Epithelial cell of proximal tubule (primary cell): ENCODE data around the gene ANKRD9. TPM values are rescaled to one million over a fixed set of nuclear protein-coding genes. Genes with fewer than 3 reads are reported as not detected.

ENCODE experiments used
- DNase-seq: peaks from one replicate; pipeline ENCODE4 v3.0.0-alpha.2; 2011; ENCODE audit warnings: low read depth
- H3K4me3 ChIP-seq: 2 replicates; pipeline ENCODE4 v1.5.1; 2011; ENCODE audit warnings: low read depth, mild to moderate bottlenecking, low read length
- total RNA-seq: library from RNA; depleted of rRNA; stranded (reverse); fragments of >200 nt; gene quantifications from 2 replicates; pipeline ENCODE4 v1.2.3, GENCODE V29; 2015
- TF ChIP-seq, protein P1 (sequence below): conservative IDR thresholded peaks from 2 replicates; pipeline ENCODE4 v1.5.1; 2012; ENCODE audit warnings: low read depth, mild to moderate bottlenecking, low read length

Gene ANKRD9
- total RNA-seq, 1 donor from 2014 or later: 137 TPM

DNA sequence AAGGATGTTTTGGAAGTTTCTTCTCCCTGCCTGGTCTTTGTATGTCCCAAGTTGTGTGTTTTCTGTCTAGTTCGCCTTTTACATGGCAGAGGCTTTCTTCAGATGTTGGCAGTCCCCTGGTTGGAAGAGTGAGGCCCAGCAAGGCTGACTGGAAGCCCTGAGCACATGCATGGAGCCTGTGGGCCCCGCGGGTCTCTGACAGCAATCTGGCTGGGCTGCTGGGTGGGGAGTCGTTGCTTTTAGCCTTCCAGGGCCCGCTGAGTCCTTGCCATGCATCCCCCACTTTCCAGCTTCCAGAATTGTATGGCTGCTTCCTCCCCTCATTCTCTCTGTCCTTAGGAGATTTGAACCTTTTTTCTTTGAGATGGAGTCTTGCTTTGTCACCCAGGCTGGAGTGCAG is 25.3 kb downstream of the ANKRD9 start:
- no peak overlapping the region for H3K4me3 ChIP-seq
- no peak for DNase-seq
- TF ChIP-seq, protein P1, sequence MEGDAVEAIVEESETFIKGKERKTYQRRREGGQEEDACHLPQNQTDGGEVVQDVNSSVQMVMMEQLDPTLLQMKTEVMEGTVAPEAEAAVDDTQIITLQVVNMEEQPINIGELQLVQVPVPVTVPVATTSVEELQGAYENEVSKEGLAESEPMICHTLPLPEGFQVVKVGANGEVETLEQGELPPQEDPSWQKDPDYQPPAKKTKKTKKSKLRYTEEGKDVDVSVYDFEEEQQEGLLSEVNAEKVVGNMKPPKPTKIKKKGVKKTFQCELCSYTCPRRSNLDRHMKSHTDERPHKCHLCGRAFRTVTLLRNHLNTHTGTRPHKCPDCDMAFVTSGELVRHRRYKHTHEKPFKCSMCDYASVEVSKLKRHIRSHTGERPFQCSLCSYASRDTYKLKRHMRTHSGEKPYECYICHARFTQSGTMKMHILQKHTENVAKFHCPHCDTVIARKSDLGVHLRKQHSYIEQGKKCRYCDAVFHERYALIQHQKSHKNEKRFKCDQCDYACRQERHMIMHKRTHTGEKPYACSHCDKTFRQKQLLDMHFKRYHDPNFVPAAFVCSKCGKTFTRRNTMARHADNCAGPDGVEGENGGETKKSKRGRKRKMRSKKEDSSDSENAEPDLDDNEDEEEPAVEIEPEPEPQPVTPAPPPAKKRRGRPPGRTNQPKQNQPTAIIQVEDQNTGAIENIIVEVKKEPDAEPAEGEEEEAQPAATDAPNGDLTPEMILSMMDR: no peak

DNA sequence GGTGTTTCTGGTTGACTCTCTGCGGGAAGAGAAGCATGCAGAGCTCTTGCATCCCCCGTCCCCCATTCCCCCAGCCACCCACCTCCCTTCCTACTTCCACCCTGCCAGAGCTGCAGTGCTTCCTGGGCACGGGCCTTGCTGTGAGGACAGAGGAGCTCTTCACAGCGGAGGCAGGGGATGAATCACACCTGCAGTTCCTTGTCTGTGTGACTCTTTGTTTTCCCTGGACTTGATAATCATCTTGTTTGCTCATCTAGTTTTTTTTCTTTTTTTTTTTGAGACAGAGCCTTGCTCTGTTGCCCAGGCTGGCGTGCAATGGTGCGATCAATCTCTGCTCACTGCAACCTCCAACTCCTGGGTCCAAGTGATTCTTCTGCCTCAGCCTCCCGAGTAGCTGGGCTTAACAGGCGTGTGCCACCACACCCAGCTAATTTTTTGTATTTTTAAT is 27.8 kb downstream of the ANKRD9 start:
- DNase-seq: no peak
- H3K4me3 ChIP-seq: no peak overlapping the region
- TF ChIP-seq, protein P1: no peak

DNA sequence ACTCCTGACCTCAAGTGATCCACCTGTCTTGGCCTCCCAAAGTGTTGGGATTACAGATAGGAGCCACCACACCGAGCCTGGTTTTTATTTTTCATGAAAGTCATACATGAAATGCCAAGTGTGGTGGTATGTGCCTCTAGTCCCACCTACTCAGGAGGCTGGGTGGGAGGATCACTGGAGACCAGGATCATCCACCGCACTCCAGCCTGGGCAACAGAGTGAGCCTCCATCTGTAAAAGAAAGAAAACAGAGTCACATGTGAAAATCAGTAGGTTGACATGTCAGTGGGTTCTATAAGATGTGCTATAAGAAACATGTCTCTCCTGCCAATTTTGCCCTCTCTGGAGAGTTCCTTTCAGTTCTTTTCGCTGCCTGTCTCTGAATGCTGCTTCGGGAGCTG is 28.2 kb downstream of the ANKRD9 start:
- no peak overlapping the region for H3K4me3 ChIP-seq
- no peak for DNase-seq

DNA sequence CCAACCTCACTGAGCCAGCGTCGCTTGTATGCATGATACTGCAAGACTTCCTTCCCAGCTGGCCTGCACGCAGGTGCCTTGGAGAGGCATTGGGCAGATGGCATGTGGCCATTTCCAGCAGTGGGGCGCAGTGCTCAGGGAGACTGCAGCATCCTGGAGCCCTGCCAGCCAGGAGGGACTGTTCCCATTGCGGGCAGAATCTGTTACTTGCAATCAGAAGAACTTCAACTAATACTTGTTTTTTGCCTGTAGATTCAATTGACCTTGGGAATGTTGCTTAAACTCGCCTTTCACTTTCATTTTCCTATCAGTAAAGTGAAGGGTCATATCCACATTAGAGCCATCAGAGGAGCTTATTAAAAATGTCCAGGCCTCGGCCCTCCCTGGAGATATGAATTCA is 29.8 kb downstream of the ANKRD9 start:
- DNase-seq: no peak
- H3K4me3 ChIP-seq: no peak overlapping the region
- TF ChIP-seq, protein P1: no peak

More for the DNA sequence above, 28.2 kb downstream of the ANKRD9 start:
- TF ChIP-seq, protein P1: no peak

DNA sequence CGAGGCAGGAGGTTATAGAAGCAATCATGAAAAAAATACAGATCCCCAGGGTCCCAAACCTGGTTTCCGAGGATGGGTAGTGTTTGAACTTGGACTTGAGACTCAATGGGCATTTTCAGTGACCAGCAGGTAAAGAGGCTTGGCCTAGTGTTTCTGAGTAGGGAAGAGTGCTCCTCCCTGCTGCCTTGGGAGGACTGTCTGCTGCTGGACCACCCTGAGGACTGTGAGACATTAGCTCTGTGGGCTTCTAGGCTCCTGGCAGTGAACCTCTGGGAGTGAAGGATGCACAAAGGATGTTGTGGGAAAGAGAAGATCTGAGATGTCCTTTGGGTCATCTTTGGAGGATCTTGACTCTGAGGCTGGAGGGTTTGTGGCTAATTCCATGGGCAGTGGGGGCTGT is 30.5 kb downstream of the ANKRD9 start:
- H3K4me3 ChIP-seq: no peak overlapping the region
- DNase-seq: no peak
- TF ChIP-seq, protein P1: no peak

DNA sequence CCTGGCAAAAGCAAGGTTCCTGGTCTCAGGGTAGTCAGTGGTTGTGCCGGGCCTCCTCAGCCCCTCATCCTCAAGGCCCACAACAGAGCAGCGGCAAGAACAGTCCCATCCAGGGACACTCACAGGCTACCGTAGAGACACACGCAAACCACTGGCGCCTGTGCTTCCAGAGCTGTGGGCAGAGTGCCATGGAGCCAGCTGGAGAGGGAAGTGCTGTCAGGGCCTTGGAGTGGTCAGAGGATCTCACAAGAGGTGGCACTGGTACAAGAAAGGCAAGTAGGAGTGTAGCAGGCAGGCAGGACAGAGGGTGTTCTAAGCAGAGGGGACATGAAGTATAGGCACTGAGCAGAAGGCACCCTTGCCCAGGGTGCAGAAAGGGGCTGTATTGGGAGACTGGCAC is 34.6 kb downstream of the ANKRD9 start:
- TF ChIP-seq, protein P1: no peak
- no peak for DNase-seq
- no peak overlapping the region for H3K4me3 ChIP-seq

DNA sequence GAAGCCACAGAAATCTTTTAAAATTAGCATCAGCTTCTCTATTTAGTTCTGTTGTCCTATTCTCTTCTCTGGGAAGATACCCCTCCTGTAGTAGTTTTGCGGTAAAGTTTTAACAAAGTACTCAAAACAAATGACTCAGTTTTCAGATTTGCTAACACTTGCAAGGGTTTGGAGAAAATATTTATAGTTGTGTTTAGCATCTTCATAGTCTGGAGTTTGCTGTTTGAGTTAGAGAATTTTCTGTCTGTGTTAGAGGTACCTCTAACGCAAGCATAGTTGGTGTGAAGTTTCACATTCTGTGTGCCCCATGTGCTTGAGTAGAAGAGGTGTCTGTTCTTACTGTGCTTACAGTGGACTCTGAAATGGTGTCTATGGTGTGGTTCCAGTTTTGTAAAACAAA is 36.0 kb downstream of the ANKRD9 start:
- TF ChIP-seq, protein P1: no peak
- no peak overlapping the region for H3K4me3 ChIP-seq
- no peak for DNase-seq
